Measurements from ENCODE around the gene FUBP3. TPM values are rescaled to one million over a fixed set of nuclear protein-coding genes. Genes with fewer than 3 reads are reported as not detected.

FUBP3 gene
- total and polyA plus RNA-seq, 2 experiments from 2014 or later: 82.0 to 115 TPM

- H3K4me3 ChIP-seq: no peak overlapping the region
- H3K9me3 ChIP-seq (ENCODE audit: low read depth): no peaks in the 10 kb centered on the region
- H3K36me3 ChIP-seq: no peaks in the 10 kb centered on the region
- H3K4me1 ChIP-seq (ENCODE audit: low read depth): peaks cover 21% of the 10 kb centered on the region
- peak overlapping the region; percentile 78 for H3K27ac ChIP-seq
- DNase-seq (ENCODE audit: low read depth in 1 of 2, low spot score in 1 of 2): no peak
- no peak for TF ChIP-seq CTCF (IDR thresholded peaks at IDR 0.05; ENCODE audit: low read depth, low read length)
- peaks cover 7% of the 10 kb centered on the region for H3K27me3 ChIP-seq
Measured at GRCh38 chr9:130536701-130537107, 42.7 kb upstream of the FUBP3 start.

GRCh38 chr9:130537346-130538050 is 41.9 kb upstream of the FUBP3 start:
- no peak for TF ChIP-seq CTCF (IDR thresholded peaks at IDR 0.05; ENCODE audit: low read depth, low read length)
- Histone ChIP-seq H3K4me3 (no peak overlapping the region), H3K9me3 (ENCODE audit: low read depth) (no peaks in the 10 kb centered on the region), H3K27ac (no peak overlapping the region), H3K36me3 (no peaks in the 10 kb centered on the region), H3K27me3 (peaks cover 7% of the 10 kb centered on the region), H3K4me1 (ENCODE audit: low read depth) (peaks cover 20% of the 10 kb centered on the region)
- DNase-seq (ENCODE audit: low read depth in 1 of 2, low spot score in 1 of 2): peak; percentile 30 to 41

- no peaks in the 10 kb centered on the region for H3K36me3 ChIP-seq
- no peak overlapping the region for H3K27ac ChIP-seq
- H3K27me3 ChIP-seq: peaks cover 7% of the 10 kb centered on the region
- no peak for TF ChIP-seq CTCF (IDR thresholded peaks at IDR 0.05; ENCODE audit: low read depth, low read length)
- peaks cover 11% of the 10 kb centered on the region for H3K4me1 ChIP-seq (ENCODE audit: low read depth)
- H3K9me3 ChIP-seq (ENCODE audit: low read depth): no peaks in the 10 kb centered on the region
- H3K4me3 ChIP-seq: no peak overlapping the region
- DNase-seq (ENCODE audit: low read depth in 1 of 2, low spot score in 1 of 2): peak in 1 of 2 donors; percentile 84
Measured at GRCh38 chr9:130539420-130540223, 39.8 kb upstream of the FUBP3 start.

- Histone ChIP-seq H3K36me3 (no peaks in the 10 kb centered on the region), H3K27ac (no peak overlapping the region), H3K4me1 (ENCODE audit: low read depth) (peaks cover under 1% of the 10 kb centered on the region), H3K4me3 (no peak overlapping the region), H3K27me3 (peaks cover 7% of the 10 kb centered on the region), H3K9me3 (ENCODE audit: low read depth) (no peaks in the 10 kb centered on the region)
- no peak for DNase-seq (ENCODE audit: low read depth in 1 of 2, low spot score in 1 of 2)
- TF ChIP-seq CTCF (IDR thresholded peaks at IDR 0.05; ENCODE audit: low read depth, low read length): no peak
Measured at GRCh38 chr9:130541533-130541932, 37.8 kb upstream of the FUBP3 start.

- peaks cover 7% of the 10 kb centered on the region for H3K27me3 ChIP-seq
- no peak overlapping the region for H3K4me3 ChIP-seq
- DNase-seq (ENCODE audit: low read depth in 1 of 2, low spot score in 1 of 2): no peak
- no peaks in the 10 kb centered on the region for H3K9me3 ChIP-seq (ENCODE audit: low read depth)
- H3K36me3 ChIP-seq: no peaks in the 10 kb centered on the region
- no peak for TF ChIP-seq CTCF (IDR thresholded peaks at IDR 0.05; ENCODE audit: low read depth, low read length)
- H3K27ac ChIP-seq: no peak overlapping the region
- H3K4me1 ChIP-seq (ENCODE audit: low read depth): no peaks in the 10 kb centered on the region
Measured at GRCh38 chr9:130542038-130542437, 37.3 kb upstream of the FUBP3 start.
